ENCODE data around the gene ZNF488. TPM values are rescaled to one million over a fixed set of nuclear protein-coding genes. Genes with fewer than 3 reads are reported as not detected.

Gene ZNF488
- total RNA-seq, 1 donor from 2014 or later = 0.41 TPM

DNA sequence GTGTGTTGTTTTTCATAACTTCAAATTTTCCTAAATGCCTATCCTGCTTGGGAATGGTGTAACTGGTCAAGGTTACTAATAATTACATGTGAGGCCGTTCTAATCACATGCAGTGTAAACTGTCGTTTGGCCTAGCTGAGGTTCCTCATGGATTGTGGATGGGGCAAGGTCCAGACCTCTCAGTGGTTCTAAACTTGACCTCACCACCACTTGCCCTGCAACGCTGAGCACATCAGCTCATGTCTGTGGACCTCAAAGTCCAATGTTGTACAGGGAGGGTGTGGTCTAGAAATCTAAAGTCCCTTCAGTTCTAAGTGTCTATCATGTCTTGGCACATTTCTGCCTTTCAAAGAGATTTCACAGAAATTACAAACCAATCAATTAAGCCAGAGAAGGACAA is 20.3 kb downstream of the ZNF488 start:
- Mint-ChIP-seq H3K27ac (ENCODE audit: unreplicated experiment) (no peak overlapping the region), H3K9me3 (ENCODE audit: unreplicated experiment) (no peaks in the 10 kb centered on the region), H3K4me1 (ENCODE audit: unreplicated experiment) (no peaks in the 10 kb centered on the region), H3K36me3 (ENCODE audit: low read depth, unreplicated experiment) (no peaks in the 10 kb centered on the region), H3K4me3 (ENCODE audit: unreplicated experiment) (no peak overlapping the region), H3K27me3 (ENCODE audit: unreplicated experiment) (peaks cover 3% of the 10 kb centered on the region)
- TF ChIP-seq, protein P1, sequence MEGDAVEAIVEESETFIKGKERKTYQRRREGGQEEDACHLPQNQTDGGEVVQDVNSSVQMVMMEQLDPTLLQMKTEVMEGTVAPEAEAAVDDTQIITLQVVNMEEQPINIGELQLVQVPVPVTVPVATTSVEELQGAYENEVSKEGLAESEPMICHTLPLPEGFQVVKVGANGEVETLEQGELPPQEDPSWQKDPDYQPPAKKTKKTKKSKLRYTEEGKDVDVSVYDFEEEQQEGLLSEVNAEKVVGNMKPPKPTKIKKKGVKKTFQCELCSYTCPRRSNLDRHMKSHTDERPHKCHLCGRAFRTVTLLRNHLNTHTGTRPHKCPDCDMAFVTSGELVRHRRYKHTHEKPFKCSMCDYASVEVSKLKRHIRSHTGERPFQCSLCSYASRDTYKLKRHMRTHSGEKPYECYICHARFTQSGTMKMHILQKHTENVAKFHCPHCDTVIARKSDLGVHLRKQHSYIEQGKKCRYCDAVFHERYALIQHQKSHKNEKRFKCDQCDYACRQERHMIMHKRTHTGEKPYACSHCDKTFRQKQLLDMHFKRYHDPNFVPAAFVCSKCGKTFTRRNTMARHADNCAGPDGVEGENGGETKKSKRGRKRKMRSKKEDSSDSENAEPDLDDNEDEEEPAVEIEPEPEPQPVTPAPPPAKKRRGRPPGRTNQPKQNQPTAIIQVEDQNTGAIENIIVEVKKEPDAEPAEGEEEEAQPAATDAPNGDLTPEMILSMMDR (IDR thresholded peaks at IDR 0.05; ENCODE audit: unreplicated experiment) = no peak
- DNase-seq (ENCODE audit: low spot score) = no peak

DNA sequence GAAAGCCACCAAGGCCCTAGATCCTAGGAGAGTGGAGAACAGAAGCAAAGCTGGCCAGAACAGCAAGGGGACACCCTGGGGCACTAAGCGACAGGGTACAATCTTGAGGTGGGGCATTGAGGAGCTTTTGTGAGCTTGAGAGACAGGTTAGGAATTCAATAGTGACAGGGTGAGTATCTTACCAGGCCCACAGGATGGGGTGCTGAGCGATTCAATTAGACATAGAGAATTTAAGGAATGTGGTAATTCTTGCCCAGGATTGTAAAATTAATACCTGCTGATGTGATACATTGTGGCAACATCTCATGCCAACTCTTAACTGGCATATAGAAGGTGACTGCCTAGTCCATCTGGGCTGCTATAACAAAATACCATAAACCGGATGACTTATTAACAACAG is 21.9 kb downstream of the ZNF488 start:
- Mint-ChIP-seq H3K27me3 (ENCODE audit: unreplicated experiment) (peaks cover 4% of the 10 kb centered on the region), H3K9me3 (ENCODE audit: unreplicated experiment) (no peaks in the 10 kb centered on the region), H3K4me3 (ENCODE audit: unreplicated experiment) (no peak overlapping the region), H3K36me3 (ENCODE audit: low read depth, unreplicated experiment) (no peaks in the 10 kb centered on the region), H3K27ac (ENCODE audit: unreplicated experiment) (no peak overlapping the region), H3K4me1 (ENCODE audit: unreplicated experiment) (no peaks in the 10 kb centered on the region)
- TF ChIP-seq, protein P1 (IDR thresholded peaks at IDR 0.05; ENCODE audit: unreplicated experiment) = no peak
- no peak for DNase-seq (ENCODE audit: low spot score)

DNA sequence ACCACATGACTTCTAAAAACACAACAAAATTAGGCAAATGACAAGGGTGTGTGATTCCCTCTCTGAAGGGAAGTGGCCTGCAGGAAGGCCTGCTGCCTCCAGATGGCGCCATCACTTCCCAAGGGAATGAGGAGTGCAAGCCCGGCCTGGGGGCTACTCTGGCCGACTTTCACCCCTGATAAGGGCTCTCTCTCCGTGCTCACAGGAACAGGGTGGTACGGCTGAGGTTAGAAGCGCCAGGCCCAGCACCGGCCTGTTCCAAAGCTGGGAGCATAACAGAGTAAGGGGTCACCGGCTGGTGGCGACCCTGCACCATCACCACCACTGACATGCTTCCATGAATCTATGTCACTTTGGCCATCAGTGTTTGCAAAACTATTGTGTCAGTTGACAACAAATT is 22.8 kb downstream of the ZNF488 start:
- Mint-ChIP-seq H3K9me3 (ENCODE audit: unreplicated experiment) (no peaks in the 10 kb centered on the region), H3K4me3 (ENCODE audit: unreplicated experiment) (no peak overlapping the region), H3K27ac (ENCODE audit: unreplicated experiment) (no peak overlapping the region), H3K27me3 (ENCODE audit: unreplicated experiment) (peaks cover 4% of the 10 kb centered on the region), H3K4me1 (ENCODE audit: unreplicated experiment) (no peaks in the 10 kb centered on the region), H3K36me3 (ENCODE audit: low read depth, unreplicated experiment) (no peaks in the 10 kb centered on the region)
- DNase-seq (ENCODE audit: low spot score) = peak; percentile 72
- TF ChIP-seq, protein P1 (IDR thresholded peaks at IDR 0.05; ENCODE audit: unreplicated experiment) = peak; percentile 89

DNA sequence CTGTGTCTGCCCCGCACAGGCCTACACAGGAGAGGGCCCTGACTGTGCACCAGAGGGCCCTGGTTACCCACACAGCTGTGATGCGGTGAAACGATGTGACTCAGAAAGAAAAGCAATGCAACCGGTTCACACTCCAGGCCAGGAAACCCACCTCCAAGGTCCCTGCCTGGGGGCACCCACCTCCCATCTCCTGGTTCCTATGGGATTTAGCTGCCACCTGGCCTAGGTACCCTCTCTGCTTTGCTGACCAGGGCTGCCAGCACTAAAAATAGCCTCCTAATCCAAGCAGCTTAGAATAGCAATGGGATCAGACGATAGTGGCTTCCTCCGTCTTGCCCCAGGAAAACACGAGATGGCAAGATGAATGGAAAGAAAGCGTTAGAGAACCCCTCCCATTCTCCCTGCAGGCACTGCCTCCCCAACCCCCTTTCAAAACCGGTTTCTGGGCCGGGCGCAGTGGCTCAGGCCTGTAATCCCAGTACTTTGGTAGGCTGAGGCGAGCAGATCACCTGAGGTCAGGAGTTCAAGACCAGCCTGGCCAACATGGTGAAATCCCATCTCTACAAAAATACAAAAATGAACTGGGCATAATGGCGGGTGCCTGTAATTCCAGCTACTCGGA is 23.6 kb downstream of the ZNF488 start:
- Mint-ChIP-seq H3K4me3 (ENCODE audit: unreplicated experiment) (no peak overlapping the region), H3K27ac (ENCODE audit: unreplicated experiment) (no peak overlapping the region), H3K36me3 (ENCODE audit: low read depth, unreplicated experiment) (no peaks in the 10 kb centered on the region), H3K4me1 (ENCODE audit: unreplicated experiment) (no peaks in the 10 kb centered on the region), H3K27me3 (ENCODE audit: unreplicated experiment) (peaks cover 4% of the 10 kb centered on the region), H3K9me3 (ENCODE audit: unreplicated experiment) (no peaks in the 10 kb centered on the region)
- TF ChIP-seq, protein P1 (IDR thresholded peaks at IDR 0.05; ENCODE audit: unreplicated experiment) = no peak
- no peak for DNase-seq (ENCODE audit: low spot score)

DNA sequence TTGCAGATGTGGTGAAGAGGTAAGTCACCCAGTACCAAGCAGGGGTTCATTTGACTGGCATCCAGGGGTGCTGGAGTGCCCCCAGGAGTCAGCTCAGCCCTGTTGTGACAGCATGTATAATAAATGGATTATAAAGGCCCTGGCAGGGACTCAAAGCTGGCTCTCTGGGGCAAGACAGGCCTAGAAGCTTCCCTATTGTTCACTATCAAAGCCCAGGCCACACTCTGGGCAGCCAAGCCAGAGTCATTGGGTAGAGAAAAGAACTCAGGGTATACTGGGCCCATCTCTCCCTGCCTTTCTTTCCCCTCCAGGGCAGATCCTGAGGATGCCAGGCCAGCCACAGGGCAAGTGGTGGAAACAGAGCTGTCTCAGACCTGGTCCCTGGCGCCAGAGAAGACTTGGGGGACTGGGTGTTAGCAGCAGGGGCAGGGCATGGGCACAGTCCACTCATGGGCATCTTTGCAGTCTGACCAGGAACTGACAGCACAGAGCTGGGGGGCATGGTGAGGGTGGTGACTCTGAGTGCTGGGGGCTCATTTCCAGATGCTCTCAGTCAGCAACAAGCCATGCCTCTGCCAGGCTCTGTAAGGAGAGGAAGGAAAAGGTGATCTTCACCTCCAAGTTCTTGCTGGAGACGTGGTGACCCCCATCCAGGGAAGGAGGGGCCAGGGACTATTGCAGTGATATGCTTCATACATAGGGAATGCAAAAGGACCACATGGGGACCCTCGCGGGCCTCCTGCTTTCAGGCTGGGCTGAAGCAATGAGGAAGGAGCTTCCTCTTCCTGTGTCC is 24.3 kb downstream of the ZNF488 start:
- Mint-ChIP-seq H3K36me3 (ENCODE audit: low read depth, unreplicated experiment) (no peaks in the 10 kb centered on the region), H3K4me1 (ENCODE audit: unreplicated experiment) (no peaks in the 10 kb centered on the region), H3K4me3 (ENCODE audit: unreplicated experiment) (no peak overlapping the region), H3K27ac (ENCODE audit: unreplicated experiment) (no peak overlapping the region), H3K9me3 (ENCODE audit: unreplicated experiment) (no peaks in the 10 kb centered on the region), H3K27me3 (ENCODE audit: unreplicated experiment) (peaks cover 2% of the 10 kb centered on the region)
- DNase-seq (ENCODE audit: low spot score) = no peak
- TF ChIP-seq, protein P1 (IDR thresholded peaks at IDR 0.05; ENCODE audit: unreplicated experiment) = no peak

Measured in endothelial cell (in vitro differentiated cells).